Colonic mucosa (tissue), 4 donors: ENCODE results near the gene IMPA2. TPM values are rescaled to one million over a fixed set of nuclear protein-coding genes. Genes with fewer than 3 reads are reported as not detected.
"Not testable (repeated sequence)": the region's sequence is repeated elsewhere in the genome, so short reads cannot be mapped to it uniquely, and the experiment has no call there.

Experiments used
- DNase-seq: peaks from one replicate; pipeline ENCODE4 v3.0.0-alpha.2; 2020
- H3K27ac ChIP-seq: fragments of 200-600 bp; one replicate; pipeline ENCODE4 v1.8.0; 2021
- H3K27me3 ChIP-seq: fragments of 200-600 bp; one replicate; pipeline ENCODE4 v1.8.0; 2021
- H3K36me3 ChIP-seq: fragments of 200-600 bp; one replicate; pipeline ENCODE4 v1.8.0; 2021
- H3K4me1 ChIP-seq: fragments of 200-600 bp; one replicate; pipeline ENCODE4 v1.8.0; 2021; ENCODE audit warnings: mild to moderate bottlenecking
- H3K4me3 ChIP-seq: fragments of 200-600 bp; one replicate; pipeline ENCODE4 v1.8.0; 2021
- H3K9ac ChIP-seq, 2 donors: one replicate each; pipeline ENCODE4 v1.7.0; 2013; ENCODE audit warnings: control low read depth in 2 of 2, low read depth in 2 of 2, low read length in 2 of 2
- H3K9me3 ChIP-seq: fragments of 200-600 bp; one replicate; pipeline ENCODE4 v1.8.0; 2021
- intact Hi-C: fragments of 100-400 bp; cut with DNase I; formaldehyde crosslinking; loops from one replicate; pipeline ENCODE4 v1.14.1; 2022
- total RNA-seq, 2 donors: library from RNA; stranded (reverse); fragmentation: NEBNext Ultra II Directional in 1 of 2; extraction: Animal tissue kit (Norgen Biotek cat#: 25700) in 1 of 2; gene quantifications; one replicate each; pipeline ENCODE4 v1.2.1, GENCODE V29; 2021
- TF ChIP-seq, protein P1 (sequence below): fragments of 200-600 bp; IDR thresholded peaks from one replicate; pipeline ENCODE4 v1.8.0; 2022; ENCODE audit warnings: antibody characterized with exemption, mild to moderate bottlenecking
- donor health status: healthy.
- donor health status: DM: no; HTN: no; CAD: no.
- donor health status: DM: no; HTN: no; CAD: no.

IMPA2 gene
- total RNA-seq, 2 donors from 2014 or later = 150 to 201 TPM

DNA sequence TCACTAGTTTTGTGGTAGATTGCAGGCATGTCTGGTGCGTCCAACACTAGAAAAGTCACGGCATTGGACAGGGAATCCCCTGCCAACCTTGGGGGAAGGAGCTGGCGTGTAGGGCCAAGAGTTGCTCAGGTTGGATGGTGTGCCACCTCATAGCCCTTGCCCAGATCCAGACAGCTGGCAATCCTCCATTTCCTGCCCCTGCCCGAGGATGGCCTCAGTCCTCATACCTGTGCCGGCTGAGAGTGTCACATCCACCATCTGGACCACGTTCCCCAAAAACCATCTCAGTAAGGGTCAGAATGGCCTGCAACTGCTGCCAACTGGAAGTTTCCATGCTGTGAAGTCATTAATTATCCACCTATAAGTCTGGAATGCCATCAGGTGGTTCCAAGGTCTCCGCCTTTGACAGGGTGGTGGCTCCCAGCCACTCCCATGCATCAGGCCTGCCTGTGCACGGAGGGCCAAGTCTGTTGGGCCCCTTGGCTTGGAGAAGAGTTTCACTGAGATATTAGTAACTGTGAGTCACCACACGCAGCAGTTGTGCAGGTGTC is 55.0 kb downstream of the IMPA2 start:
- intact Hi-C loops = loop anchor here (5.0 kb wide), 1 partner anchor 99 kb away; no protein-coding TSS in a partner anchor
- no peaks in the 10 kb centered on the region for H3K36me3 ChIP-seq
- DNase-seq = no peak
- TF ChIP-seq, protein P1, sequence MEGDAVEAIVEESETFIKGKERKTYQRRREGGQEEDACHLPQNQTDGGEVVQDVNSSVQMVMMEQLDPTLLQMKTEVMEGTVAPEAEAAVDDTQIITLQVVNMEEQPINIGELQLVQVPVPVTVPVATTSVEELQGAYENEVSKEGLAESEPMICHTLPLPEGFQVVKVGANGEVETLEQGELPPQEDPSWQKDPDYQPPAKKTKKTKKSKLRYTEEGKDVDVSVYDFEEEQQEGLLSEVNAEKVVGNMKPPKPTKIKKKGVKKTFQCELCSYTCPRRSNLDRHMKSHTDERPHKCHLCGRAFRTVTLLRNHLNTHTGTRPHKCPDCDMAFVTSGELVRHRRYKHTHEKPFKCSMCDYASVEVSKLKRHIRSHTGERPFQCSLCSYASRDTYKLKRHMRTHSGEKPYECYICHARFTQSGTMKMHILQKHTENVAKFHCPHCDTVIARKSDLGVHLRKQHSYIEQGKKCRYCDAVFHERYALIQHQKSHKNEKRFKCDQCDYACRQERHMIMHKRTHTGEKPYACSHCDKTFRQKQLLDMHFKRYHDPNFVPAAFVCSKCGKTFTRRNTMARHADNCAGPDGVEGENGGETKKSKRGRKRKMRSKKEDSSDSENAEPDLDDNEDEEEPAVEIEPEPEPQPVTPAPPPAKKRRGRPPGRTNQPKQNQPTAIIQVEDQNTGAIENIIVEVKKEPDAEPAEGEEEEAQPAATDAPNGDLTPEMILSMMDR = no peak
- no peaks in the 10 kb centered on the region for H3K27me3 ChIP-seq
- no peak overlapping the region for H3K27ac ChIP-seq
- no peak overlapping the region for H3K9ac ChIP-seq
- no peaks in the 10 kb centered on the region for H3K4me1 ChIP-seq
- no peak overlapping the region for H3K4me3 ChIP-seq
- H3K9me3 ChIP-seq = no peaks in the 10 kb centered on the region

DNA sequence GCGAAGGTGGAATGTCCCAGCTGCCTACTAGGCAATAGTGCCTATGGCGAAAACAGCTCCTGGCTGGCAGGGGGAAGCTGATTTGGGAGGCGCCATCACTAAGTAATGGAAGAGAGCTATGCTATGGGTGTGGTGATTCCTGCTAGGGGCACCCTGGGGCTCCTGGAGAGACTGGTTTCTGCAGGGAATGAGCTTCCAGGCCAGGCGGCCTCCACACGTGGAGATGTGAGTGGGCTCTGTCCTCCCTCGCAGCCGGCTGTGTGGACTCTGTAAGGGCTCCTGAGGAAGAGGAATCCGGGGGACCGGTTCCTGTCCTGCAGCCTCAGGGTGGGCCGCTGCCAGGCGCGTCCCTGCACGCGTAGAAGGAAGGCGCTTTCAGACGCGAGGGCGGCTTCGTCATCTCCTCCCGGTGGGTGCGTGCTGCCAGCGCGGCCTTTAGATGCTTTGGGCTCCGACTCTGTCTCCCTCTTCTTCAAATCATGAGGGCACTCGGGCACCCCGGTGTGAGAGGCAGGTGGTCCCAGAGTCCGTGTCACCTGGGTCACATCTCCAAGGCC is 56.9 kb downstream of the IMPA2 start:
- peak; percentile 38 for DNase-seq
- Histone ChIP-seq H3K27me3 (no peaks in the 10 kb centered on the region), H3K4me1 (no peaks in the 10 kb centered on the region), H3K27ac (no peak overlapping the region), H3K9ac (peak overlapping the region; percentile 5 to 70), H3K36me3 (no peaks in the 10 kb centered on the region), H3K9me3 (no peaks in the 10 kb centered on the region), H3K4me3 (peak overlapping the region; percentile 64)
- intact Hi-C loops = loop anchor here (5.0 kb wide), 1 partner anchor 101 kb away; no protein-coding TSS in a partner anchor
- TF ChIP-seq, protein P1 = no peak

DNA sequence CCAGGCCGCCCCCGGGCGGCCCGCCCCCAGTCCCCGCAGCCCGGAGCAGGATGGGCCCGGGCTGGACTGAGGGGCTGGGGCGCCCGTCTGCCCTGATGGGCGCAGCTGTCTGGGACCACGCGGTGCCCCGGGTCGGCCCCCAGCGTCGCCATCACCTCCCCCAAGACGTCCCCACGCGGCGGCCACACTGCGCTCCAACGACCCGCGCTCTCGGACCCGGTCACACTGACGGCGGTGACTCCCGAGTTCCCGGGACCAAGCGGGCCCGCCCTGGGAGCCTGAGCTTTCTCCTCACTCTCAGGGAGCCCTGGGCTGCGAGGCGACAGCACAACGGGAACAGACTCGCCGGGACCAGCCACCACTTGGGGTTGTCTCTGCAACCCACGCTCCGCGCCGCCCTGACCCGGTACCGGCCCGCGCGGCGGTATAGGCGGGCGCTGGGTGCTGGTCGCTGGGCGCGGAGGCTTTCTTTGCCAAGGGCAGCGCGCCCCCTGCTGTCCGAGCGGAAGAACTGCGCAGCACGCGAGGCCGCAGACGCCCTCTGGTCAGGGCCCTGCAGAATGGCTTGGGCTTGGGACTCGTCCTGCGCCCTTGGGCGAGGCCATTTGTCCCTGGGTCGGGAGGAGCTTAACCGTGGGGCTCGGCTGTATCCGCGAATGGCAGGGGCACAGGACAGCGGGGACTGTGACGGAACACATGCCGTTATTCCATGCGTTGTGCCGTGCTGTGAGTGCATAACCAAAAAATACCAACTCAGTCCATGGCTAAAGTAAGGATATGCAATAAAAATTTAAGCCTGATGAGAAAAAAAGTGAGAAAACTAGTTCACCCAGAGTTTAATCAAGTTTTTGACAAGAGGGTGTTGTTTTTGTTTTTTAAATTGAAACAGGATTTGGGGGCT is 57.6 kb downstream of the IMPA2 start:
- H3K4me1 ChIP-seq = no peaks in the 10 kb centered on the region
- peak; percentile 84 for DNase-seq
- peak overlapping the region; percentile 51 to 70 for H3K9ac ChIP-seq
- intact Hi-C loops = loop anchor here (5.0 kb wide), 1 partner anchor 102 kb away; no protein-coding TSS in a partner anchor
- H3K27me3 ChIP-seq = no peaks in the 10 kb centered on the region
- H3K9me3 ChIP-seq = no peaks in the 10 kb centered on the region
- peak overlapping the region; percentile 64 for H3K4me3 ChIP-seq
- no peak overlapping the region for H3K27ac ChIP-seq
- H3K36me3 ChIP-seq = no peaks in the 10 kb centered on the region
- TF ChIP-seq, protein P1 = peak; percentile 97

DNA sequence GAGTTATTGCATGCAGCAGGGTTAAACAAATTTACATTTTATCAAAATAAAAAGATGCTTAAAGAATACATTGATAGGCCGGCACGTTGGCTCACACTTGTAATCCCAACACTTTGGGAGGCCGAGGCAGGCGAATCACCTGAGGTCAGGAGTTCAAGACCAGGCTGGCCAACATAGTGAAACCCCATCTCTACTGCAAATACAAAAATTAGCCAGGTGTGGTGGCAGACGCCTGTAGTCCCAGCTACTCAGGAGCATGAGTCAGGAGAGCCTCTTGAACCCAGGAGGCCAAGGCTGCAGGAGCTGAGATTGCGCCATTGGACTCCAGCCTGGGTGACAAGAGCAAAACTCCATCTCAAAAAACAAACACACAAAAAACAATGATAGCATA is 58.2 kb downstream of the IMPA2 start:
- DNase-seq, H3K4me1 ChIP-seq, H3K4me3 ChIP-seq, H3K36me3 ChIP-seq, H3K9me3 ChIP-seq, H3K9ac ChIP-seq, H3K27ac ChIP-seq, H3K27me3 ChIP-seq: not testable (repeated sequence)
- intact Hi-C loops = loop anchor here (5.0 kb wide), 1 partner anchor 102 kb away; no protein-coding TSS in a partner anchor

DNA sequence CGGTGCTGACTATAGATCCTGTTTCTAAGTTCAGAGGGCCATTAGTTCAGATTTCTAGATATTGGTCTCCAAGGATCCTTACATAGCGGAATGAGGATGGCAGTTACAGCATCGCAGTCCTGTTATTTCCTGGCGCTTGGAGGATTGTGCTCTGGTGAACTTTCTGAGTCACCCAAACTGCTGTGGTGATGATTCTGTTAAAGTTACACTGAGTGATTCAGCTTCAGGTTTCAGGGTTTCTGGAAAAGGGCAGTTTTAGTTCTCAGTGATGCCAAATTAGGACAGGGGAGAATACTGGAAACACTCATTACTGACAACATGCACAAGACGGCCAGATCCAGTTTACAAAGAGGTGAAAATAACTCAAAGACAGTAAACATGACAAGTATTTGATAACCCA is 60.3 kb downstream of the IMPA2 start:
- Histone ChIP-seq H3K27me3 (no peaks in the 10 kb centered on the region), H3K27ac (no peak overlapping the region), H3K9ac (no peak overlapping the region), H3K9me3 (no peaks in the 10 kb centered on the region), H3K36me3 (no peaks in the 10 kb centered on the region), H3K4me3 (no peak overlapping the region), H3K4me1 (no peaks in the 10 kb centered on the region)
- TF ChIP-seq, protein P1 = no peak
- DNase-seq = no peak
- intact Hi-C loops = no loop called here
